GM23248 (cell line): ENCODE measurements around the gene DARS2. TPM values are rescaled to one million over a fixed set of nuclear protein-coding genes. Genes with fewer than 3 reads are reported as not detected.
"Not testable (repeated sequence)": the region's sequence is repeated elsewhere in the genome, so short reads cannot be mapped to it uniquely, and the experiment has no call there.

Experiments
- DNase-seq: peaks from one replicate; pipeline ENCODE4 v3.0.0-alpha.2; 2015
- H2AFZ ChIP-seq: fragments of 200-600 bp; sonication (generic); 2 replicates; pipeline ENCODE4 v1.6.1; 2016; ENCODE audit warnings: antibody characterized with exemption
- H3F3A ChIP-seq: fragments of 200-600 bp; sonication (generic); 2 replicates; pipeline ENCODE4 v1.6.1; 2016; ENCODE audit warnings: mild to moderate bottlenecking, antibody characterized with exemption, mixed run types; ENCODE audit not compliant: insufficient read depth
- H3K27ac ChIP-seq: fragments of 200-600 bp; sonication (generic); 2 replicates; pipeline ENCODE4 v1.5.1; 2016; ENCODE audit warnings: mild to moderate bottlenecking
- H3K27me3 ChIP-seq: fragments of 200-600 bp; sonication (generic); replicated peaks from 2 replicates; pipeline ENCODE4 v1.6.1; 2016; ENCODE audit warnings: mild to moderate bottlenecking; ENCODE audit not compliant: insufficient read depth
- H3K36me3 ChIP-seq: fragments of 200-600 bp; sonication (generic); 2 replicates; pipeline ENCODE4 v1.6.1; 2016; ENCODE audit warnings: low read depth, mild to moderate bottlenecking
- H3K4me1 ChIP-seq: fragments of 200-600 bp; sonication (generic); 2 replicates; pipeline ENCODE4 v1.6.1; 2016; ENCODE audit warnings: mild to moderate bottlenecking; ENCODE audit not compliant: insufficient read depth
- H3K4me2 ChIP-seq: fragments of 200-600 bp; sonication (generic); one replicate; pipeline ENCODE4 v1.6.1; 2016; ENCODE audit warnings: mild to moderate bottlenecking; ENCODE audit not compliant: unreplicated experiment
- H3K4me3 ChIP-seq: fragments of 200-600 bp; sonication (generic); 2 replicates; pipeline ENCODE4 v1.5.1; 2016; ENCODE audit warnings: mild to moderate bottlenecking
- H3K79me2 ChIP-seq: fragments of 200-600 bp; sonication (generic); 2 replicates; pipeline ENCODE4 v1.6.1; 2016; ENCODE audit warnings: mild to moderate bottlenecking; ENCODE audit not compliant: insufficient read depth
- H3K9ac ChIP-seq: fragments of 200-600 bp; sonication (generic); 2 replicates; pipeline ENCODE4 v1.6.1; 2016; ENCODE audit warnings: mild to moderate bottlenecking
- H3K9me2 ChIP-seq: fragments of 200-600 bp; sonication (generic); 2 replicates; pipeline ENCODE4 v1.6.1; 2016; ENCODE audit warnings: mixed run types, mild to moderate bottlenecking, moderate library complexity; ENCODE audit not compliant: insufficient read depth
- H3K9me3 ChIP-seq: fragments of 200-600 bp; sonication (generic); one replicate; pipeline ENCODE4 v1.6.1; 2017; ENCODE audit warnings: low read depth
- H4K20me1 ChIP-seq: fragments of 200-600 bp; sonication (generic); 2 replicates; pipeline ENCODE4 v1.6.0; 2016; ENCODE audit not compliant: insufficient read depth
- EZH2 ChIP-seq: fragments of 200-600 bp; sonication (generic); IDR thresholded peaks from 2 replicates; pipeline ENCODE4 v1.6.1; 2018; ENCODE audit warnings: antibody characterized with exemption, mild to moderate bottlenecking; ENCODE audit not compliant: insufficient read depth, poor library complexity, severe bottlenecking
- EZH2phosphoT487 ChIP-seq: fragments of 200-600 bp; sonication (generic); IDR thresholded peaks from 2 replicates; pipeline ENCODE4 v1.6.1; 2018; ENCODE audit warnings: antibody characterized with exemption, moderate library complexity, mild to moderate bottlenecking, low read depth; ENCODE audit not compliant: insufficient read depth
- WGBS, 2 experiments: methylation state at CpG; one replicate each; pipeline ENCODE4 v1.1.6; 2015 to 2017; ENCODE audit warnings: low lambda C conversion rate in 2 of 2, low coverage in 1 of 2; ENCODE audit errors: missing lambda C conversion rate in 2 of 2; 5-methylcytosine and 5-hydroxymethylcytosine counted together
- in situ Hi-C: fragments of 300-500 bp; cut with MboI; formaldehyde crosslinking; loops from 2 replicates; pipeline ENCODE4 v1.15.0; 2020
- polyA plus RNA-seq: library from polyadenylated mRNA; unstranded; fragments of >200 nt; fragmentation: Nextera tagmentation; extraction: Ambion mirVana; gene quantifications from 2 replicates; pipeline ENCODE4 v1.2.1, GENCODE V29; 2016
- total RNA-seq: library from RNA; depleted of rRNA; stranded (reverse); fragments of >200 nt; shearing (Covaris generic); gene quantifications from 2 replicates; pipeline ENCODE4 v1.2.3, GENCODE V29; 2014

DARS2 gene
- total and polyA plus RNA-seq, 2 experiments from 2014 or later, result 11.0 to 14.5 TPM

DNA sequence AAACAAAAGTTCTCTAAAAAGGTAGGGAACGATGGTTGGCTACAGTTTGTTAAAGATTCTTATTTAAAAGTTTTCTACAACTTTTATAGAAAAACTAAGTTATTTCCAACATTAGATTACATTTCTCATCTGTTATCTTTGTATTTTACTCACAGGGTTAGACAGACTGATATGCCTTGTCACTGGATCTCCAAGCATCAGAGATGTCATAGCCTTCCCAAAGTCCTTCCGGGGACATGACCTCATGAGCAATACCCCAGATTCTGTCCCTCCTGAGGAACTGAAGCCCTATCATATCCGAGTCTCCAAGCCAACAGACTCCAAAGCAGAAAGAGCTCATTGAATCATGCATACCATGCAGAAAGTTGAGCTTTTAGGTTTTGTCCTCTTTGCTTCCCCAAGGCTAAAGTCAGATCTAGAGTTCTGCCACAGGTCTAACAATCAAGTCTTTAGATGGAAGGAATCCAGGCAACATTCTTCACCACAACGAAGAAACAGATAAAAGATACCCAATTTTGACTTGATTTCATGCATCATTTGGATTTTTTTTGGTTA is 33.0 kb downstream of the DARS2 start:
- Histone ChIP-seq H3K4me1 (peaks cover 12% of the 10 kb centered on the region), H3K9me3 (no peaks in the 10 kb centered on the region), H3K27me3 (no peaks in the 10 kb centered on the region), H3K9me2 (no peaks in the 10 kb centered on the region), H2AFZ (no peak overlapping the region), H3K4me2 (no peak overlapping the region), H3K79me2 (no peaks in the 10 kb centered on the region), H3K36me3 (peaks cover 6% of the 10 kb centered on the region; the same call in 1 of the 2 replicates), H3F3A (peaks cover 52% of the 10 kb centered on the region), H3K9ac (no peak overlapping the region), H4K20me1 (no peaks in the 10 kb centered on the region), H3K4me3 (no peak overlapping the region), H3K27ac (peak overlapping the region; percentile 3; the same call in 1 of the 2 replicates)
- in situ Hi-C loops, result no loop called here
- 72 to 86% methylated on average over 4 of the region's 4 CpGs for WGBS, 2 experiments
- no peak for TF ChIP-seq EZH2
- TF ChIP-seq EZH2phosphoT487, result no peak
- DNase-seq, result peak; percentile 7

DNA sequence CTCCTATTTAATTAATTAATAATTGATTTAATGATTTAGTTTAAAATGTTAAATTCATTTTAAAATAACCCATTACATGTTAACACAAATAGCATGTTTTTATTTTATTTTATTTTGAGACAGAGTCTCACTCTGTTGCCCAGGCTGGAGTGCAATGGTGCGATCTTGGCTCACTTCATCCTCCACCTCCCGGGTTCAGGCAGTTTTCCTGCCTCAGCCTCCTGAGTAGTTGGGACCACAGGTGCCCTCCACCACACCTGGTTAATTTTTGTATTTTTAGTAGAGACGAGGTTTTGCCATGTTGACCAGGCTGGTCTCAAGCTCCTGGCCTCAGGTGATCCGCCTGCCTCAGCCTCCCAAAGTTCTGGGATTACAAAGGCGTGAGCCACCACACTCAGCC is 35.1 kb downstream of the DARS2 start:
- DNase-seq, in situ Hi-C loops, H3K9me2 ChIP-seq, H3K27me3 ChIP-seq, H3K9me3 ChIP-seq, H3K79me2 ChIP-seq, H3K4me2 ChIP-seq, H4K20me1 ChIP-seq, H2AFZ ChIP-seq, H3K27ac ChIP-seq, H3K9ac ChIP-seq, H3K4me3 ChIP-seq, H3K4me1 ChIP-seq: not testable (repeated sequence)
- WGBS, 2 experiments, result 86 to 91% methylated on average over 5 of the region's 5 CpGs
- H3F3A ChIP-seq, result peaks cover 66% of the 10 kb centered on the region
- H3K36me3 ChIP-seq, result peaks cover 26% of the 10 kb centered on the region

DNA sequence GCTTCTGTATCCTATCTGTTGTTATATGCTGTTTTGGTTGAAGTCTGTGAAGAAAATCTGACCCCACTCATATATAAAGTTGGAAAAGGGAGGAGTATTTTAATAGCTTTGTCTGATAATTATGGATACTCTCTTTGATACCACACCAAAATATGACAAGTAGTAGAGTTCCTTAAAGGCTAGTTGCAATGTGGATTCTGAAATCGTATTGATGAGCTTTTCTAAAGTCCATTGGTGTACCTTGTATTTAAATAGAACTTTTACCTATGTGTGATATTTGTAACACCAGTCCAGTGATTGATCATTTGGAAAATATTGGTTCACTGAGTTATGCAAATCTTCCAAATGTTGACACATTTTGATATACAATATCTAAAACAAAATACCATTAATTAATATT is 35.6 kb downstream of the DARS2 start:
- in situ Hi-C loops, result no loop called here
- no peak for DNase-seq
- 0 out of 2 replicates have a peak, but pooled peaks cover 3% of the 10 kb centered on the region for H3K4me1 ChIP-seq
- H3K9me2 ChIP-seq, result no peaks in the 10 kb centered on the region
- peaks cover 68% of the 10 kb centered on the region for H3F3A ChIP-seq
- WGBS, 2 experiments, result 96 to 98% methylated on average over 1 of the region's 1 CpG
- no peaks in the 10 kb centered on the region for H3K9me3 ChIP-seq
- no peak overlapping the region for H2AFZ ChIP-seq
- H3K79me2 ChIP-seq, result peaks cover 2% of the 10 kb centered on the region; the same call in 1 of the 2 replicates
- H3K4me3 ChIP-seq, result no peak overlapping the region
- no peaks in the 10 kb centered on the region for H3K27me3 ChIP-seq
- no peak for TF ChIP-seq EZH2
- TF ChIP-seq EZH2phosphoT487, result no peak
- H3K4me2 ChIP-seq, result no peak overlapping the region
- H4K20me1 ChIP-seq, result no peaks in the 10 kb centered on the region; the same call in 1 of the 2 replicates
- H3K36me3 ChIP-seq, result peaks cover 31% of the 10 kb centered on the region
- H3K27ac ChIP-seq, result peak overlapping the region; percentile 11; the same call in 1 of the 2 replicates
- no peak overlapping the region for H3K9ac ChIP-seq

DNA sequence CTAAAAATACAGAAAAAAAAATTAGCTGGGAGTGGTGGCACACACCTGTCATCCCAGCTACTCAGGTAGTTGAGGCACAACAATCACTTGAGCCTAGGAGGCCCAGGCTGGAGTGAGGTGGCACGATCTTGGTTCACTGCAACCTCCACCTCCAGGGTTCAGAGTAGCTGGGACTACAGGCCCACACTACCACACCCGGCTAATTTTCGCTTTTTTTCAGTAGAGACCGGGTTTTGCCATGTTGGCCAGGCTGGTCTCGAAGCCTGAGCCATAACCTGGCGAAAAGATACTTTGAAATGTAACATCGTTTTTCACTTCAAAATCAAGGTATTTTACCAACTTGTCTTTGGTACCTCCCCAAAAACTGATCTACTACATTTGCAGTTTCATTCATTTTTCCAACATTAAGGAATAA is 37.3 kb downstream of the DARS2 start:
- Histone ChIP-seq H3K4me1 (peaks cover 16% of the 10 kb centered on the region; the same call in 1 of the 2 replicates), H3F3A (peaks cover 77% of the 10 kb centered on the region), H3K9me3 (no peaks in the 10 kb centered on the region), H3K79me2 (peaks cover 19% of the 10 kb centered on the region), H3K4me3 (no peak overlapping the region), H3K27ac (no peak overlapping the region), H3K36me3 (peaks cover 48% of the 10 kb centered on the region), H3K9me2 (no peaks in the 10 kb centered on the region), H3K9ac (no peak overlapping the region), H4K20me1 (peaks cover 15% of the 10 kb centered on the region), H2AFZ (no peak overlapping the region), H3K27me3 (no peaks in the 10 kb centered on the region), H3K4me2 (no peak overlapping the region)
- TF ChIP-seq EZH2phosphoT487 (no peak), EZH2 (no peak)
- WGBS, 2 experiments, result 96 to 98% methylated on average over 7 of the region's 7 CpGs
- in situ Hi-C loops, result no loop called here
- DNase-seq, result no peak

DNA sequence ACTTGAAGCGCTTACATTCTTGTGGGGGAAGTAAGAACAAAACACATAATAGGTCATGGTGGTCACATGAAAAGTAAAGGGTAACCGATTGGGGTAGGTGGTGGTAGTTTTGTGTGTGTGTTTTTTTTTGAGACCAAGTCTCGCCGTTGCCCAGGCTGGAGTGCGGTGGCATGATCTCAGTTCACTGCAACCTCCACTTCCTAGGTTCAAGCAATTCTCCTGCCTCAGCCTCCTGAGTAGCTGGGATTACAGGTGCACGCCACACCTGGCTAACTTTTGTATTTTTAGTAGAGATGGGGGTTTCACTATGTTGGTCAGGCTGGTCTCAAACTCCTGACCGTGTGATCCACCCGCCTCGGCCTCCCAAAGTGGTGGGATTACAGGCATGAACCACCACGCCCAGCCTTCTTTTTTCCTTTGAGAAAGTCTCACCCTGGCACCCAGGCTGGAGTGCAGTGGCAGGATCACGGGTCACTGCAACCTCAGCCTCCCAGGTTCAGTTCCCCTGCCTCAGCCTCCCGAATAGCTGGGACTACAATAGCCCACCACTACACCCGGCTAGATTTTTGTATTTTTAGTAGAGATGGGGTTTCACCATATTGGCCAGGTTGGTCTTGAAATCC is 37.8 kb downstream of the DARS2 start:
- H3K9ac ChIP-seq, H2AFZ ChIP-seq, H3K4me2 ChIP-seq, H3K4me3 ChIP-seq, in situ Hi-C loops, H3K9me3 ChIP-seq, H3K27ac ChIP-seq, H3K9me2 ChIP-seq, H3K27me3 ChIP-seq: not testable (repeated sequence)
- H3F3A ChIP-seq, result peaks cover 82% of the 10 kb centered on the region
- H3K79me2 ChIP-seq, result peaks cover 24% of the 10 kb centered on the region
- peaks cover 53% of the 10 kb centered on the region for H3K36me3 ChIP-seq
- H3K4me1 ChIP-seq, result peaks cover 16% of the 10 kb centered on the region; the same call in 1 of the 2 replicates
- 87 to 88% methylated on average over 13 of the region's 13 CpGs for WGBS, 2 experiments
- peak; percentile 4 for DNase-seq
- peaks cover 19% of the 10 kb centered on the region for H4K20me1 ChIP-seq
